HG02852 (cell line): Measurements from ENCODE around the gene EGLN2.
"Not testable (repeated sequence)": the region's sequence is repeated elsewhere in the genome, so short reads cannot be mapped to it uniquely, and the experiment has no call there.

Source experiments
- ATAC-seq: cut with Tn5 transposase; IDR thresholded peaks from one replicate; pipeline ENCODE4 v1.9.1; 2021; ENCODE audit warnings: mild to moderate bottlenecking, moderate library complexity; ENCODE audit not compliant: unreplicated experiment

Gene EGLN2

DNA sequence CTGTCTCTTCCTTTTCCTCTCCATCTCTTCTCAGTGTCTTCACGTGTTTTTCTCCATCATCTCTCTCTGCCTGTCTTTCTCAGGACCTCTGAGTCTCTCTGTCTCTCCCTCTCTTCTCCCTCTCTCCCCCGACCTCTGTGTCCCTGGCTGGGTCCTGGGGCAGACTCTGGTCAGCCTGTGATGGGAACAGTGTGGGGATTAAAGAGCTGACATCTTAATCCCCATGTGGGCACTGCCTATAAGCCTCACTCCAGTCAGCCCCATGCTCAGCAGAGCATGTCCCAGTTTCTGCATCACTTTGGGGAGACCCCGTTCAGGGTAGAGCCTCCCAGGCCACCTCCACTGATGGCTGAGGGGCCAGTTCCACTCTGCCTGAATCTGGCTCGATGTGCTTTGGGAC lies 16.2 kb downstream of the EGLN2 start:
- ATAC-seq, result no peak

DNA sequence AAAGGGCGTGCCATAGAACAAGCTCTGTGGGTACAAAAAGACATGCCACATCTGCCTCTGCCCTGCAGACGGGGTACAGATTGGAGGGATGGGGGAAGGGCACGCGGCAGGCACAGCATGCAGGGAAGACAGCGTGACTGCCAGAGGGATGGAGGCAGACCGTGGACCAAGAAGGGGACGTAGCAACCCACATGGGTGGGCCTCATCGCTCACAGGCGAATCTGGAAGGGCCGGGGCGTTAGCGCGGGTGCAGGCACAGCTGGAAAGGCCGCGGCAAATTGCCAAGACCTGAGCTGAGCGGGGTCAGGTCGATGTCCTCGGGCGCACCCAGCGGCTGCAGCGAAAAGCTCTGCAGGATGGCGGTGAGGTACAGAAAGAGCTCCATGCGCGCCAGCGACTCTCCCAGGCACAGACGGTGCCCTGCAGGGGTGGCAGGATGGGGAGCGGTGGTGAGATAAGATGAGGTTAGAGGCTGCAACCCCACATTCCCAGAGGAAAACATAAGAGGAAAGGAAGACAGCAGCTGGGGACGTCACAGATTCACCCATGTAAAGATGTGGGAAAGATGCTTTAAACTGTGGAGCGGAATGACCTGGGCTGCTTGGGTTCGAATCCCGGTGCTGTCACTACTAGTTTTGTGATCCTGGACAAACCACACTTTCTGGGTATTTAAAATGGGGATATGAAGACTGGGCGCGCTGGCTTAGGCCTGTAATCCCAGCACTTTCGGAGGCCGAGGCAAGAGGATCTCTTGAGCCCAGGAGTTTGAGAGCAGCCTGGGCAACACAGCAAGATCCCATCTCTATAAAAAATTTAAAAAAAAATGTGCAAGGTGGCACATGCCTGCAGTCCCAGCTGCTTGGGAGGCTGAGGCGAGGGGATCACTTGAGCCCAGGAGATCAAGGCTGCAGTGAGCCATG lies 19.7 kb downstream of the EGLN2 start:
- ATAC-seq, result not testable (repeated sequence)

DNA sequence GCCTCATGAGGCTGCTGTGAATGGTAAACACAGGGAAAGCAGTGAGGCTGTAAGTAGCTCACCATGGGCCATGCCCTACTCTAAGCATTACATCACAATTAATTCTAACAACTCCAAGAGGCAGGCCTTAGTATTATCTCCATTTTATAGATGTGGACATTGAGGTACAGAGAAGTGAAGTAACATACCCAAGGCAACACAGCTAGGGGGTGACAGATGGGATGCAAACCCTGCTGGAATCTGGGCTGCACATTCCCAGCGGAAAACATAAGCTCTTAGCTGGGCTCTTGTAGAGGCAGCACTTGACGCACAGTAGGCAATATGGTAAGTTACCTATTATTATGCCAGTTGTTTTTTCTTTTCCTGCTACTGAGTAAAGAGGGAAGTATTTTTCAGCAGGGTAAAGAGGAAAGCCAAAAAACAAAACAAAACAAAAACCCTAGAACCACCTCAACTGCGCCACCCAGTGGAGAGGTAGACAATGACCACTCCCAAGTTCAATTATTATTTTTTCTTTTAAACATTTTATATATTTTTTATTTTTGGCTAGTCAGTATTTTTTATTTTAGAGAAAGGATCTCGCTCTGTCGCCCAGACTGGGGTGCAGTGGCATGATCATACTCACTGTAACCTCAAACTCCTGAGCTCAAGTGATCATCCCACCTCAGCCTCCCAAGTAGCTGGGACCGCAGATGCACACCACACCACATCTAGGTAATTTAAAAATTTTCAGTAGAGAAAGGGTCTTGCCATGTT lies 20.7 kb downstream of the EGLN2 start:
- not testable (repeated sequence) for ATAC-seq

DNA sequence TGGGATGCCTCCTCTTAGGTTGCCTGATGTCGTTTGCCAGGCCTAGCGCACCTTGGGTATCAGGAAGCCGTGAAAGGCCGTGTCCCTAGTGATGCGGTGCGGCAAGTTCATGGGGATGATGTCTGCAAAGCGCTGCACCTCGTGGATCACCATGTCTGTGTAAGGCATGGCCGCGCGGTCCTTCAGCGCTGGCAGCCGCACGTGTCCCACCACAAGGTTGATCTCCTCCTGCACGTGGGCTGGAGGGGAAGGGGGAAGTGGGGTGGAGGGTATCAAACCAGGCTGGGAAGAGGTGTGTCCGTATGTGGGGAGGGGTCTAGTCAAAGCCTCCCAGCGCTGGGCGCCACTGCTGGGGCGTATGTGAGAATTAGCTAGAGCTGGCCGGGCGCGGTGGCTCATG lies 23.2 kb downstream of the EGLN2 start:
- no peak for ATAC-seq

DNA sequence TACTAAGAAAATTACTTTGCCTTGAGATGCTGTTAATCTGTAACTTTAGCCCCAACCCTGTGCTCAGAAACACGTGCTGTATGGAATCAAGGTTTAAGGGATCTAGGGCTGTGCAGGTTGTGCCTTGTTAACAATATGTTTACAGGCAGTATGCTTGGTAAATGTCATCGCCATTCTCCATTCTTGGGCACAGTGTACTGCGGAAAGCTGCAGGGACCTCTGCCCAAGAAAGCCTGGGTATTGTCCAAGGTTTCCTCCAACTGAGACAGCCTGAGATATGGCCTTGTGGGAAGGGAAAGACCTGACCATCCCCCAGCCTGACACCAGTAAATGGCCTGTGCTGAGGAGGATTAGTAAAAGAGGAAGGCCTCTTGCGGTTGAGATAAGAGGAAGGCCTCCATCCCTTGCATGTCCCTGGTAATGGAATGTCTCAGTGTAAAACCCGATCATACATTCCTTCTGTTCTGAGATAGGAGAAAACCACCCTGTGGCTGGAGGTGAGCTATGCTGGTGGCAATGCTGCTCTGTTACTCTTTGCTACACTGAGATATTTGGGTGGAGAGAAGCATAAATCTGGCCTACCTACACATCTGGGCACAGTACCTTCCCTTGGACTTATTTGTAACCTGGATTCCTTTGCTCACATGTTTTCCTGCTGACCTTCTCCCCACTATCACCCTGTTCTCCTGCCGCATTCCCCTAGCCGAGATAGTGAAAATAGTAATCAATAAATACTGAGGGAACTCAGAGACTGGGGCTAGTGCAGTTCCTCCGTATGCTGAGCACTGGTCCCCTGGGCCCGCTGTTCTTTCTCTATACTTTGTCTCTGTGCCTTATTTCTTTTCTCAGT lies 23.9 kb downstream of the EGLN2 start:
- not testable (repeated sequence) for ATAC-seq

DNA sequence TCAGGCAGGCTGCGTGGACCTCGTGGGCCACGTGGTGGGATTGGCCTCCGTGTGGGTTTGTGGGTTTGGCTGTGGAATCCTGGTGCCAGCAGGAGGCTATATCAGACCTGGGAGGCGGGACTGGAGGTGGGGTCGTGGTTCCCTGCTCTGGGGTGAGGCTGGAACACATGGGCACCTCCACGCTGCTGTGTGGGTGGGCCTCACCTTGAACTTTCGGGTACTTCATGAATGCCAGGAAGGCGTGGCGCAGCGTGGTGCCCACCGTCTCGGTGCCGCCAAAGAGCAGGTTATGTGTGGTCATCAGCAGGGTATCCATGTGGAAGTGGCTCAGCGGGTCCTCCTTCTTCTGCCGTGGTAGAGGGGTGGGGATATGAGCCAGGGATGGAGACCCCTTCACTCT lies 25.9 kb downstream of the EGLN2 start:
- ATAC-seq, result not testable (repeated sequence)

DNA sequence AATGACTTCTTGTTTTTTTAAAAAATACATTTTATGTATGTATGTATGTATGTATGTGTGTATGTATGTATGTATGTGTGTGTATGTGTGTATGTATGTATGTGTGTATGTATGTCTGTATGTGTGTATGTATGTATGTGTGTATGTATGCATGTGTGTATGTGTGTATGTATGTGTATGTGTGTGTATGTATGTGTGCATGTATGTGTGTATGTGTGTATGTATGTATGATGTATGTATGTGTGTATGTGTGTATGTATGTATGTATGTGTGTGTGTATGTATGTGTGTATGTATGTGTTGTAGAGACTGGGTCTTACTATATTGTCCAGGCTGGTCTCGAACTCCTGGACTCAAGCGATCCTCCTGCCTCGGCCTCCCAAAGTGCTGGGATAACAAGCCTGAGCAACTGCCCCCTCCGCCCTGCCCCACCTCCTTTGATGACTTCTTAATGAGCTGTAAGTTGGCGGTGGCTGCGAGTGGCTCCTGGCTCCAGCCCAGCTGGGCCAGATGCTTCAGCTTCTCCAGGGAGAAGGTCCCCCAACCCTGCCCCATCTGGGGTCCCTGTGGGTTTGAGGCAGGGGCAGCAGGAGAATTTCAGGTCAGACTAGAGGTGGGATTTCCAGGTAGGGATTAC lies 26.6 kb downstream of the EGLN2 start:
- ATAC-seq, result not testable (repeated sequence)

DNA sequence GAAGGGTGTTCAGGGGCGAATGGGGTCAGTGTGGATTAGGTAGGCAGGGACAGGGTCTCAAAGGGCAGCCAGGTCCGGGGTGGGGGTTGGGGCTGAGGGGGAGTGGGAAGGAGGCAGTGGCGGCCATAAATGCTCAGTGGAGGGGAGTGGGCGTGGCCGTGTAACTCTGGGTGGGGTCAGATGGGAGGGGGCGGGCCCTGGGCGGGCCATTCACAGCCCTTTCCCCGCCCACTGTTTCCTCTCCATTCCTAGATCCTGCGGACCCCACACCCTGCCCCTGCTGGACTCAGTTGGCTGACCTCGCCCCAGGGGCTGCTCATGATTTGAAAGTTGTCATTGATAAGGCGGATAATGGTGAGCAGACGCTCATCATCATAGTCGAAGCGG lies 27.3 kb downstream of the EGLN2 start:
- ATAC-seq, result not testable (repeated sequence)

DNA sequence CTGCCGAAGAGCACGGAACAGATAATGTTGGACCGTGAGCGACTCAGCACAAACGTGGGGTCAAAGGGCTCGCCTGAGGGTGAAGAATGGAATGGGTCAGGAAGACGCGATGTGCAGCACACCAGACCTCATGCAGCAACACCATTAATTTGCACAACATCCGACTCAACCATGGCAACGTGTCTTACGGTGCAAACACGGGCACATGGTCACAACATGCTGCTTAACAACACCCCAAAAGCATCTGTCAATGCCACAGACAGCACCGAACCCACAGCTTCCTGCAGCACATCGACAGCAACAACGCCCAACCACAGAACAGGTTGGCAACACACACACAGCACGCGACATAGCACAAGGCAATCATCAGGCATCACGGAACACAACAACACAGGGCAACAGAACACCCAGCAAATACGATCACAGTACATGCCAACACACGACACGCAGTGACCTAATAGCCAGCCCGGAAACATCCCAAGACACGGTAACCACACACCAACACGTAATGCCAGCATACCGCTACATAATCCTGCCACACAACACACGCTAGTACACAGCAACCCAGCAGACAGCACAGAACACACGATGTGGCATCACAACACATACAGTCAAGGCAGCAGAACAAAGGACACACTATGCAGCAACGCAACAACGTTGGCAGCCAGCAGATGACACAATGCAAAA lies 27.9 kb downstream of the EGLN2 start:
- ATAC-seq, result not testable (repeated sequence)

DNA sequence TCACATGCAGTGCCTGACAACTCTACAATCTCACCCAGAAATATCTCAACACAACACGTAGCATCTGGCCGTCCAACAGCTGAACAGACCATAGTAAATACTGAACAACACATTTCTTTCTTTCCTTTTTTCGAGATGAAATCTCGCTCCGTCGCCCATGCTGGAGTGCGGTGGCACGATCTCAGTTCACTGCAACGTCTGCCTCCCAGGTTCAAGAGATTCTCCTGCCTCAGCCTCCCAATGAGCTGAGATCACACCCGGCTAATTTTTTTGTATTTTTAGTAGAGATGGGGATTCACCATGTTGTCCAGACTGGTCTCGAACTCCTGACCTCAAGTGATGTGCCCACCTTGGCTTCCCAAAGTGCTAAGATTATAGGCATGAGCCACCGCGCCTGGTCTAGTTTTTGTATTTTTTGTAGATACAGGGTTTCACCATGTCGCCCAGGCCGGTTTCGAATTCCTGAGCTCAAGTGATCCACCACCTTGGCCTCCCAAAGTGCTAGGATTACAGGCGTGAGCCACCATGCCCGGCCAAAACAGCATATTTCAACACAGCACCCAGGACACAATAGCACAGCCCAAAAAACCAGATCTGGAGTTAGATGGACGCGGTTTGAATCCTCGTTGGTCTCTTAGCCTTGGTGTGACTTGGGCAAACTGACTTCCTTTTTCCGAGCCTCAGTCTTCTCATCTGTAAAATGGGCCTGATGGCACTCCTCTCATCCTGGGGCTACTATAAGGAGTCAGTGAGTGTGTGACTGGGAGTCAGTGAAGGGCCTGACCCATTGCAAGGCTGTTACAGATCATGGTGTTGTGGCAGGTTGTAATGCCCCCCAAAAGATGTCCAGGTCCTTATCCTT lies 28.6 kb downstream of the EGLN2 start:
- no peak for ATAC-seq

DNA sequence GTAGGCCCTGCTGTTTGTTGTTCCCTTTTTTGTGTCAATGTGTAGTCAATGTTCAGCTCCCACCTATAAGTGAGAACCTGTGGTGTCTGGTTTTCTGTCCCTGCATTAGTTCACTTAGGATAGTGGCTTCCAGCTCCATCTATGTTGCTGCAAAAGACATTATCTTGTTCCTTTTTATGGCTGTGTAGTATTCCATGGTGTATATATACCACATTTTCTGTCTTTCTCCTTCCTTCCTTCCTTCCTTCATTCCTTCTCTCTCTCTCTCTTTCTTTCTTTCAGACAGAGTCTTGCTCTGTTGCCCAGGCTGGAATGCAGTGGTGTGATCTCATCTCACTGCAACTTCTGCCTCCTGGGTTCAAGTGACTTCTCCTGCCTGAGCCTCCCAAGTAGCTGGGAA lies 30.2 kb downstream of the EGLN2 start:
- ATAC-seq, result no peak

DNA sequence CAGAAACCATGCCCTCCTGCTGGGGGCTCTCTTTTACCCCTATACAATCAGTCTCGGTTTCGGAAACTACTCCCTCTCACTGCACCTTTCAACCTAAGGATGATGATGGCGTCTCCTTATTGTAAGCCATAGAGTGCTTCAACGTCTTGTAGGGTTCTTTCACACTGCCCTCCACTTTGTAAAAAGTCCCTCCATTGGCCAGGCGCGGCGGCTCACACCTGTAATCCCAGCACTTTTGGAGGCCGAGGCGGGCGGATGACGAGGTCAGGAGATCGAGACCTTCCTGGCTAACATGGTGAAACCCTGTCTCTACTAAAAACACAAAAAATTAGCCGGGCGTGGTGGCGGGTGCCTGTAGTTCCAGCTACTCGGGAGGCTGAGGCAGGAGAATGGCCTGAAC lies 31.8 kb downstream of the EGLN2 start:
- not testable (repeated sequence) for ATAC-seq

DNA sequence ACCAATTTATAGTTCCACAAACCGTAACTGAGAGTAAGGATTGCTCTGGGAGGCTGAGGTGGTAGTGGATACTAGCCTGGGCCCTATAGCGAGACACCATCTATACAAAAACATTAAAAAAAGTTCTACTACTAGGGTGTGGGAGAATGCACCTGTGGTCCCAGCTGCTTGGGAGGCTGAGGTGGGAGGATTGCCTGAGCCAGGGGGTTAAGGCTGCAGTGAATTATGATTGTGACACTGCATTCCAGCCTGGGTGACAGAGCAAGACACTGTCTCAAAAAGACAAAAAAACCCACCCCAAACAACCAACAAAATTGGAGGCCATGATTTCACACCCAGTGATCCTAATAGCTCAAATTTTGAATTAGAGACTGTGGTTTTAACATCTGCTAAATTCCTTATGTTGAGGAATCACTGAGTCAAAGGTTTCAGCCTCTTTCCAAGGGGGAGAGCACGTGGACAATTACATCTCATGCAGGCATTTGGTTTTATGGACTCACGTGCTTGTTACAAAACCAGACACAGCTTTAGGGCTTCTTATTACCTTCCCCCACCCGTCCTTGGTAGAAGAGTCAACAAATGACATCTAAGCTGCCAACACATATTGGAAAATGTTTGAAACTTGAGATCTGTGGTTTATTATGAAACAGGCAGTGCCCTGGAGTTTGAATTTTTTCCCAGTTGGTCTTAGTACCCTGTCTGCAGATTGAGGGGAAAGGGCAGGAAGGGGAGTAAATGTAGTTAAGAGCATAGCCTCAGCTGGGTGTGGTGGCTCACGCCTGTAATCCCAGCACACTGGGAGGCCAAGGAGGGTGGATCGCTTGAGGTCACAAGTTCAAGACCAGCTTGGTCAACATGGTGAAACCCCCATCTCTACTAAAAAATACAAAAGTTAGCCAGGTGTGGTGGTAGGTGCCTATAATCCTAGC lies 32.8 kb downstream of the EGLN2 start:
- no peak for ATAC-seq

DNA sequence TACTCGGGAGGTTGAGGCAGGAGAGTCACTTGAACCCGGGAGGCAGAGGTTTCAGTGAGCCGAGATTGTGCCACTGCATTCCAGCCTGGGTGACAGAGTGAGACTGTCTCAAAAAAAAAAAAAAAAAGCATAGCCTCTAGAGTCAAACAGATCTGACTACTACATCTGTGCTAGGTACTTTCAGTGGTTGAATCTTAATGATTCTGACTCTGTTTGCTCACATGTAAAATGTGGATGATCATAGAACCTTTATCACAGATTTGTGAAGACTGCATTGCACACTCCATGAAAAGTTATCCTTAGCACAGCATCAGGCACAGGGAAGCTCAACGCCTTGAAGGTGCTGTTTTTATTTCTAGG lies 33.4 kb downstream of the EGLN2 start:
- ATAC-seq, result not testable (repeated sequence)

DNA sequence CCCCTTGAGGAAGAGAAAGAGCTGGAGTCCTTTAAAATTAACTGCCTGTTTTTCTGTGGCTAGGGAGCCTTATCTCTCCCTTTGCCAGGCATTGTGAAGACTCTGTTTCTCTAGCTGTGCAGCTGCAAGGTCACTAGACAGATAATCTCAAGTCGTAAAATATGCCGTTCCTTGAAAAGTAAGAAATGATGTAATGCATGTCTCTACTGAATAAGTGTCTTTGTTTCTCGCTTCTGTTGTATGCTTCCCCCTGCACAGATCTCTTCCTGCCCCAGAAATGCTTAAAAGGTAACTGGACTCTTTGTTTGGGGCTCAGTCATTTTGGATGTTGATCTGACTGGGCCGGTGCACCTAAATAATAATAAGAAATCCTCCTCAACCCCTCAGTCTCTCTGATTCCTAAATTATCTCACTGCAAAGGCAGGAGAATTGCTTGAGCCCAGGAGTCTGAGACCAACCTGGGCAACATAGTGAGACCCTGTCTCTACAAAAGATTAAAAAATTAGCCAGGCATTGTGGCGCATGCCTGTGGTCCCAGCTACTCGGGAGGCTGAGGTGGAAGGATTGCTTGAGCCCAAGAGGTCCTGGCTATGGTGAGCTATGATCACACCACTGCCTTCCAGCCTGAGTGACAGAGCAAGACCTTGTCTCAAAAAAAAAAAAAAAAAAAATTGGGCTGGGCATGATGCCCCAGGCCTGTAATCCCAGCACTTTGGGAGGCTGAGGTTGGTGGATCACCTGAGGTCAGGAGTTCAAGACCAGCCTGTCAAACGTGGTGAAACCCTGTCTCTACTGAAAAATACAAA lies 34.9 kb downstream of the EGLN2 start:
- not testable (repeated sequence) for ATAC-seq

DNA sequence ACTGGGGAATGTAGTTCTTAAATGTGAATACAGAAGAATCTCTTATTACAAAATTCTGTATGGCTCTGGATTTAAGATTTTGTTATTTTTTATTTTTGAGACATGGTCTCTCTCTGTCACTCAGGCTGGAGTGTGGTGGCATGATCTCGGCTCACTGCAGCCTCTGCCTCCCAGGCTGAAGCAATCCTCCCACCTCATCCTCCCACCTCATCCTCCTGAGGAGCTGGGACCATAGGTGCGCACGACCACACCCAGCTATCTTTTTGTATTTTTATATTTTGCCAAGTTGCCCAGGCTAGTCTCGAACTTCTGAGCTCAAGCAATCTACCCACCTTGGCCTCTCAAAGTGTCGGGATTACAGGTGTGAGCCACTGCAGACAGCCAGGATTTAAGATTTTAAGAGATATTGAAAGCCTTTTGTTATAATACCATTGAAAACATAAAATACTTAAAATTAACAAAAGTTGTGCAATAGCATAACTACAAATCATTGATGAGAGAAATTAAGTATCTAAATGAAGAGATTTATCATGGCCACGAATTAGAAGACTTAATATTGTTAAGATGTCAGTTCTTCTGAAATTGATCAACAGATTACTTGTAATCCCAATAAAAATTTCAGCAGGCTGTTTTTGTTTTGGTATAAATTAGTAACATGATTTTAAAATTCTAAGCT lies 37.9 kb downstream of the EGLN2 start:
- ATAC-seq, result no peak

DNA sequence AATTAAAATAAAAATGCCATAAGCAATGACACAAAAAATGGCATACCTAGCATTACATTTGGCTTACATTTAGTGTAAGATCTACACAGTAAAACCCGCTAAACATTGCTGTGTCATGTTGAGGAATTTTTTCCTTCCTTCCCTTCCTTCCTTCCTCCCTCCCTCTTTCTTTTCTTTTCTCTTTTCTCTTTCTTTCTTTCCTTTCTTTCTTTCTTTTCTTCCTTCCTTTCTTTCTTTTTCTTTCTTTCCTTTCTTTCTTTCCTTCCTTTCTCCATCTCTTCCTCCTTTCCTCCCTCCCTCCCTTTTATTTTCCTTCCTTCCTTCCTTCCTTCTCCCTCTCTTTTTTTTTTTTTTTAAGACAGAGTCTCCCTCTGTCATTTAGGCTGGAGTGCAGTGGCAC lies 39.5 kb downstream of the EGLN2 start:
- ATAC-seq, result not testable (repeated sequence)
